Hematopoietic multipotent progenitor cell treated with erythropoietin and hydrocortisone succinate and interleukin-3 and kit ligand, for 6 days (in vitro differentiated cells): ENCODE data around the gene BTAF1.
"Not testable (repeated sequence)": the region's sequence is repeated elsewhere in the genome, so short reads cannot be mapped to it uniquely, and the experiment has no call there.

Experiments
- DNase-seq: peaks from one replicate; pipeline ENCODE4 v3.0.0-alpha.2; 2015

BTAF1 gene

GRCh38 chr10:91980319-91980718 is 56.7 kb downstream of the BTAF1 start:
- no peak for DNase-seq

- DNase-seq = peak; percentile 41
These were observed 59.8 kb downstream of the BTAF1 start for GRCh38 chr10:91983416-91983815.

- DNase-seq = no peak
These were observed 63.9 kb downstream of the BTAF1 start for GRCh38 chr10:91987397-91988037.

GRCh38 chr10:91992031-91992430 is 68.5 kb downstream of the BTAF1 start:
- no peak for DNase-seq

GRCh38 chr10:91996266-91996665 is 72.7 kb downstream of the BTAF1 start:
- no peak for DNase-seq

GRCh38 chr10:92001581-92001980 is 78.0 kb downstream of the BTAF1 start:
- peak; percentile 65 for DNase-seq

GRCh38 chr10:92001995-92002394 is 78.4 kb downstream of the BTAF1 start:
- DNase-seq = no peak

GRCh38 chr10:92003258-92003657 is 79.7 kb downstream of the BTAF1 start:
- DNase-seq = no peak

GRCh38 chr10:92005978-92006377 is 82.4 kb downstream of the BTAF1 start:
- no peak for DNase-seq

- no peak for DNase-seq
These were observed 85.9 kb downstream of the BTAF1 start for GRCh38 chr10:92009445-92009844.

- peak; percentile 21 for DNase-seq
These were observed 86.6 kb downstream of the BTAF1 start for GRCh38 chr10:92010047-92010735.

- DNase-seq = peak; percentile 46
These were observed 88.1 kb downstream of the BTAF1 start for GRCh38 chr10:92011560-92012214.

GRCh38 chr10:92014620-92015019 is 91.0 kb downstream of the BTAF1 start:
- no peak for DNase-seq

GRCh38 chr10:92024700-92025099 is 101.1 kb downstream of the BTAF1 start:
- no peak for DNase-seq

GRCh38 chr10:92025340-92025739 is 101.8 kb downstream of the BTAF1 start:
- not testable (repeated sequence) for DNase-seq

- peak; percentile 93 for DNase-seq
These were observed 103.6 kb downstream of the BTAF1 start for GRCh38 chr10:92027141-92027540.

GRCh38 chr10:92031580-92031979 is 108.0 kb downstream of the BTAF1 start:
- DNase-seq = no peak

- DNase-seq = peak; percentile 39
These were observed 109.5 kb downstream of the BTAF1 start for GRCh38 chr10:92033070-92033469.

- DNase-seq = no peak
These were observed 115.4 kb downstream of the BTAF1 start for GRCh38 chr10:92038949-92039348.

- no peak for DNase-seq
These were observed 119.0 kb downstream of the BTAF1 start for GRCh38 chr10:92042541-92042940.

GRCh38 chr10:92045641-92046106 is 122.1 kb downstream of the BTAF1 start:
- no peak for DNase-seq

- DNase-seq = no peak
These were observed 123.6 kb downstream of the BTAF1 start for GRCh38 chr10:92047215-92047614.

- no peak for DNase-seq
These were observed 128.5 kb downstream of the BTAF1 start for GRCh38 chr10:92052088-92052487.

GRCh38 chr10:92052741-92053140 is 129.2 kb downstream of the BTAF1 start:
- no peak for DNase-seq
